H9 (cell line): Measurements from ENCODE around the gene SEC61A1. TPM values are rescaled to one million over a fixed set of nuclear protein-coding genes. Genes with fewer than 3 reads are reported as not detected.

ENCODE experiments used
- DNase-seq: peaks from one replicate; pipeline ENCODE4 v3.0.0-alpha.2; 2017
- H2AFZ ChIP-seq: one replicate; pipeline ENCODE4 v1.6.1; 2013; ENCODE audit warnings: mild to moderate bottlenecking, low read length, control low read depth, moderate library complexity
- H2AK5ac ChIP-seq: 2 replicates; pipeline ENCODE4 v1.6.1; 2013; ENCODE audit warnings: low read length, control low read depth, mixed read lengths; ENCODE audit not compliant: insufficient read length
- H2BK120ac ChIP-seq: one replicate; pipeline ENCODE4 v1.6.1; 2013; ENCODE audit warnings: low read depth, mild to moderate bottlenecking, low read length, control low read depth, inconsistent platforms; ENCODE audit not compliant: poor library complexity, severe bottlenecking
- H2BK12ac ChIP-seq: 2 replicates; pipeline ENCODE4 v1.6.1; 2013; ENCODE audit warnings: low read length, control low read depth, mixed read lengths, low read depth; ENCODE audit not compliant: insufficient read length
- H2BK15ac ChIP-seq: 2 replicates; pipeline ENCODE4 v1.6.1; 2013; ENCODE audit warnings: low read depth, low read length, control low read depth
- H2BK20ac ChIP-seq: one replicate; pipeline ENCODE4 v1.6.1; 2013; ENCODE audit warnings: low read depth, mild to moderate bottlenecking, low read length, control low read depth, inconsistent platforms; ENCODE audit not compliant: poor library complexity, severe bottlenecking
- H2BK5ac ChIP-seq: 2 replicates; pipeline ENCODE4 v1.6.1; 2013; ENCODE audit warnings: low read length, control low read depth, mixed read lengths; ENCODE audit not compliant: insufficient read length
- H3K14ac ChIP-seq: 2 replicates; pipeline ENCODE4 v1.6.1; 2013; ENCODE audit warnings: low read length, control low read depth; ENCODE audit not compliant: insufficient read depth
- H3K18ac ChIP-seq: 2 replicates; pipeline ENCODE4 v1.6.1; 2013; ENCODE audit warnings: low read depth, mild to moderate bottlenecking, mixed read lengths, low read length, control low read depth; ENCODE audit not compliant: insufficient read length
- H3K23ac ChIP-seq: 2 replicates; pipeline ENCODE4 v1.6.1; 2013; ENCODE audit warnings: low read length, control low read depth, mixed read lengths, low read depth; ENCODE audit not compliant: insufficient read length
- H3K23me2 ChIP-seq: 2 replicates; pipeline ENCODE4 v1.6.1; 2013; ENCODE audit warnings: low read depth, mild to moderate bottlenecking, mixed read lengths, low read length, control low read depth; ENCODE audit not compliant: insufficient read length, poor library complexity, severe bottlenecking
- H3K27ac ChIP-seq: 2 replicates; pipeline ENCODE4 v1.5.1; 2013; ENCODE audit warnings: low read length, control low read depth, mixed read lengths, low read depth; ENCODE audit not compliant: insufficient read length
- H3K27me3 ChIP-seq: 2 replicates; pipeline ENCODE4 v1.6.1; 2013; ENCODE audit warnings: low read length, control low read depth, inconsistent platforms; ENCODE audit not compliant: insufficient read depth
- H3K4ac ChIP-seq: 2 replicates; pipeline ENCODE4 v1.6.1; 2013; ENCODE audit warnings: low read depth, mild to moderate bottlenecking, control low read depth, inconsistent platforms, low read length, moderate library complexity
- H3K4me1 ChIP-seq: 2 replicates; pipeline ENCODE4 v1.6.1; 2013; ENCODE audit warnings: low read length, control low read depth, inconsistent platforms; ENCODE audit not compliant: insufficient read depth
- H3K4me2 ChIP-seq: 2 replicates; pipeline ENCODE4 v1.6.1; 2013; ENCODE audit warnings: low read length, control low read depth, mixed read lengths; ENCODE audit not compliant: insufficient read length, insufficient read depth
- H3K56ac ChIP-seq: 2 replicates; pipeline ENCODE4 v1.6.1; 2013; ENCODE audit warnings: low read depth, mild to moderate bottlenecking, mixed read lengths, low read length, control low read depth; ENCODE audit not compliant: insufficient read length
- H3K79me1 ChIP-seq: 2 replicates; pipeline ENCODE4 v1.6.1; 2013; ENCODE audit warnings: low read depth, mild to moderate bottlenecking, moderate library complexity, low read length, control low read depth, inconsistent platforms; ENCODE audit not compliant: insufficient read depth, poor library complexity, severe bottlenecking
- H3K79me2 ChIP-seq: 2 replicates; pipeline ENCODE4 v1.6.1; 2013; ENCODE audit warnings: low read length, control low read depth, inconsistent platforms; ENCODE audit not compliant: insufficient read depth
- H3K9ac ChIP-seq: 2 replicates; pipeline ENCODE4 v1.6.1; 2013; ENCODE audit warnings: low read length, control low read depth, mixed read lengths; ENCODE audit not compliant: insufficient read length; ENCODE audit errors: extremely low read depth
- H3K9me3 ChIP-seq: one replicate; pipeline ENCODE4 v1.6.1; 2013; ENCODE audit warnings: low read depth, low read length, inconsistent platforms; ENCODE audit not compliant: control insufficient read depth
- H3T11ph ChIP-seq: one replicate; pipeline ENCODE4 v1.6.1; 2013; ENCODE audit warnings: mild to moderate bottlenecking, low read length, control low read depth, inconsistent platforms
- H4K20me1 ChIP-seq: one replicate; pipeline ENCODE4 v1.6.1; 2013; ENCODE audit not compliant: control insufficient read depth, insufficient read length, insufficient read depth
- H4K5ac ChIP-seq: 2 replicates; pipeline ENCODE4 v1.6.1; 2013; ENCODE audit warnings: low read depth, mild to moderate bottlenecking, mixed read lengths, low read length, control low read depth; ENCODE audit not compliant: insufficient read length
- H4K8ac ChIP-seq: replicated peaks from 2 replicates; pipeline ENCODE4 v1.6.1; 2013; ENCODE audit warnings: low read length, control low read depth, mixed read lengths, low read depth; ENCODE audit not compliant: insufficient read length
- H4K91ac ChIP-seq: 2 replicates; pipeline ENCODE4 v1.6.1; 2013; ENCODE audit warnings: low read depth, mild to moderate bottlenecking, moderate library complexity, mixed read lengths, low read length, control low read depth; ENCODE audit not compliant: insufficient read length
- H3K27ac Mint-ChIP-seq, 3 experiments: 2 replicates in 2 of 3; 3 replicates in 1 of 3; pipeline ENCODE4 v1.8.0; 2020 to 2021; ENCODE audit warnings: mixed read lengths in 3 of 3, mild to moderate bottlenecking in 1 of 3, moderate library complexity in 1 of 3
- H3K27me3 Mint-ChIP-seq: 2 replicates; pipeline ENCODE4 v1.8.0; 2021; ENCODE audit warnings: low read depth, mild to moderate bottlenecking, moderate library complexity, mixed read lengths
- H3K36me3 Mint-ChIP-seq, 3 experiments: 2 replicates in 2 of 3; 3 replicates in 1 of 3; pipeline ENCODE4 v1.8.0; 2020 to 2021; ENCODE audit warnings: low read depth in 3 of 3, mixed read lengths in 3 of 3; ENCODE audit not compliant: insufficient read depth in 1 of 3
- H3K4me1 Mint-ChIP-seq, 2 experiments: 2 replicates each; pipeline ENCODE4 v1.8.0; 2020; ENCODE audit warnings: mixed read lengths in 2 of 2
- H3K4me3 Mint-ChIP-seq, 2 experiments: 2 replicates in 1 of 2; 3 replicates in 1 of 2; pipeline ENCODE4 v1.8.0; 2020 to 2021; ENCODE audit warnings: mild to moderate bottlenecking in 2 of 2, mixed read lengths in 2 of 2, moderate library complexity in 1 of 2
- H3K9me3 Mint-ChIP-seq, 2 experiments: 2 replicates in 1 of 2; 3 replicates in 1 of 2; pipeline ENCODE4 v1.8.0; 2020; ENCODE audit warnings: mild to moderate bottlenecking in 2 of 2, mixed read lengths in 2 of 2, moderate library complexity in 1 of 2
- WGBS: extraction: QIAGEN DNeasy Blood & Tissue Kit; methylation state at CpG from one replicate; pipeline ENCODE4 v1.1.7; 2013; ENCODE audit warnings: missing lambda C conversion rate, low lambda C conversion rate, mixed read lengths; ENCODE audit not compliant: insufficient read length; ENCODE audit errors: extremely low coverage; 5-methylcytosine and 5-hydroxymethylcytosine counted together
- total RNA-seq: library from RNA; stranded (reverse); gene quantifications from 2 replicates; pipeline ENCODE4 v1.2.1, GENCODE V29; 2021
- TF ChIP-seq, protein P1 (sequence below): fragments of 200-600 bp; sonication (generic); conservative IDR thresholded peaks from 3 replicates; pipeline ENCODE4 v1.8.0; 2021; ENCODE audit warnings: antibody characterized with exemption, mild to moderate bottlenecking

SEC61A1 gene
- total RNA-seq, 1 experiment from 2014 or later = 146 TPM

DNA sequence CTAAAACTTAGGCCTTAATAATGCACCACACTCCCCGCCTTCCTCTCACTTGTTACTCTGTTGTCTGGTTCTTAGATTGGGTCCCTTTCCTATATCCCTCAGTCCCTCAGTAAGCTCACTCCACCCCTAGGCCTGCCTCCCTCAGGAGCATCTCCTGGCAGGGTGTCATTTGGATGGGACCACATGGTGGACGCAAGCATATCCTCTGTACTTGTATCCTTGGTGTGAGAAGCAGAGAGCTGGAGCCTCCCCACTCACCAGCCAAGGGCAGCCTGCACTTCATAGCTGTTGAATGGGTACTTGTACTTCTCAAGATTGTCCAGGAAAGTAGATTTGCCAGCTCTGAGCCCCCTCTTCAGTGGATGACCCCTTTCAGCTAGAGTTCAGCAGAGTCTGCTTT is 11.6 kb downstream of the SEC61A1 start:
- Histone ChIP-seq H2BK12ac (no peak overlapping the region), H3K79me2 (no peaks in the 10 kb centered on the region), H3K18ac (no peak overlapping the region), H2BK15ac (no peak overlapping the region; the same call in 1 of the 2 replicates), H3K4ac (no peak overlapping the region), H3K9me3 (no peaks in the 10 kb centered on the region), H2BK120ac (no peak overlapping the region), H4K5ac (no peak overlapping the region), H2AFZ (no peak overlapping the region), H2BK5ac (no peak overlapping the region), H3T11ph (no peak overlapping the region), H3K4me1 (no peaks in the 10 kb centered on the region), H4K91ac (no peak overlapping the region), H4K20me1 (no peaks in the 10 kb centered on the region), H3K79me1 (no peaks in the 10 kb centered on the region), H3K9ac (no peak overlapping the region), H3K56ac (no peak overlapping the region), H3K4me2 (no peak overlapping the region), H4K8ac (no peak overlapping the region), H3K27ac (no peak overlapping the region), H3K27me3 (no peaks in the 10 kb centered on the region), H2BK20ac (no peak overlapping the region), H3K23me2 (no peaks in the 10 kb centered on the region), H3K14ac (no peak overlapping the region), H3K23ac (no peak overlapping the region), H2AK5ac (no peak overlapping the region)
- Mint-ChIP-seq H3K27ac (no peak overlapping the region), H3K36me3 (peaks cover 73 to 97% (median 94%) of the 10 kb centered on the region in 3 experiments), H3K27me3 (no peaks in the 10 kb centered on the region), H3K9me3 (no peaks in the 10 kb centered on the region), H3K4me1 (peaks cover 5% of the 10 kb centered on the region in 2 experiments; a peak in 3 of 4 replicates), H3K4me3 (no peak overlapping the region)
- TF ChIP-seq, protein P1, sequence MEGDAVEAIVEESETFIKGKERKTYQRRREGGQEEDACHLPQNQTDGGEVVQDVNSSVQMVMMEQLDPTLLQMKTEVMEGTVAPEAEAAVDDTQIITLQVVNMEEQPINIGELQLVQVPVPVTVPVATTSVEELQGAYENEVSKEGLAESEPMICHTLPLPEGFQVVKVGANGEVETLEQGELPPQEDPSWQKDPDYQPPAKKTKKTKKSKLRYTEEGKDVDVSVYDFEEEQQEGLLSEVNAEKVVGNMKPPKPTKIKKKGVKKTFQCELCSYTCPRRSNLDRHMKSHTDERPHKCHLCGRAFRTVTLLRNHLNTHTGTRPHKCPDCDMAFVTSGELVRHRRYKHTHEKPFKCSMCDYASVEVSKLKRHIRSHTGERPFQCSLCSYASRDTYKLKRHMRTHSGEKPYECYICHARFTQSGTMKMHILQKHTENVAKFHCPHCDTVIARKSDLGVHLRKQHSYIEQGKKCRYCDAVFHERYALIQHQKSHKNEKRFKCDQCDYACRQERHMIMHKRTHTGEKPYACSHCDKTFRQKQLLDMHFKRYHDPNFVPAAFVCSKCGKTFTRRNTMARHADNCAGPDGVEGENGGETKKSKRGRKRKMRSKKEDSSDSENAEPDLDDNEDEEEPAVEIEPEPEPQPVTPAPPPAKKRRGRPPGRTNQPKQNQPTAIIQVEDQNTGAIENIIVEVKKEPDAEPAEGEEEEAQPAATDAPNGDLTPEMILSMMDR = no peak
- no CpG with 5 or more reads among the region's 2 CpGs for WGBS
- DNase-seq = no peak
